GM19452 (cell line): Measurements from ENCODE around the gene TDRD7.
"Not testable (repeated sequence)": the region's sequence is repeated elsewhere in the genome, so short reads cannot be mapped to it uniquely, and the experiment has no call there.

Experiments used
- ATAC-seq: cut with Tn5 transposase; IDR thresholded peaks from one replicate; pipeline ENCODE4 v1.9.1; 2021; ENCODE audit not compliant: unreplicated experiment

The TDRD7 gene

DNA sequence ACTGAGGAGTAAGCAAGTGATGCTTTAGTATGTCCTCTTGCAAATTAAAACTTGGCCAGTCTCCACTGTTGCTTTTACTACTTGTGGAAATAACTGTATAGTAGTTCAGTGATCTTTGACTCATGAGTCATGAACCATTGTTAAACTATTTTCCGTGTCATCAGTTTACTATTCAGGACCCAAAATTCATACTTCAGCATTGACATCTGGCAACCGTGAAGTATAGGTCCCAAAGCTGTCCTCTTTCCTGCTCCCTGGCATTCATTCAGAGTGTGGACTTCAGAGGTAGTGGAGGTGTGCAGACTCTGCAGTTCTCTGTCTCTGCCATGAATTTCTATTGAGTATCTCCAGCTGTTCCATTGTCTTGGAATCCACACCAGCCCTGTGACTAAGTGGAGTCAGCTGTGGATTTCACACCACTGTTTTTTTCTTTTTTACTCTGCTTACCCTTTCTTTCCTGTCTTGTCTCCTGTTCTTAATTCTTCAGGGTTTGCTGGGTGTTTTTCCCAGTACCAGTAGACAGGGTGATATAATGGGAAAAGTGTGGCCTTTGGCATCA lies 7.5 kb downstream of the TDRD7 start:
- ATAC-seq = no peak

DNA sequence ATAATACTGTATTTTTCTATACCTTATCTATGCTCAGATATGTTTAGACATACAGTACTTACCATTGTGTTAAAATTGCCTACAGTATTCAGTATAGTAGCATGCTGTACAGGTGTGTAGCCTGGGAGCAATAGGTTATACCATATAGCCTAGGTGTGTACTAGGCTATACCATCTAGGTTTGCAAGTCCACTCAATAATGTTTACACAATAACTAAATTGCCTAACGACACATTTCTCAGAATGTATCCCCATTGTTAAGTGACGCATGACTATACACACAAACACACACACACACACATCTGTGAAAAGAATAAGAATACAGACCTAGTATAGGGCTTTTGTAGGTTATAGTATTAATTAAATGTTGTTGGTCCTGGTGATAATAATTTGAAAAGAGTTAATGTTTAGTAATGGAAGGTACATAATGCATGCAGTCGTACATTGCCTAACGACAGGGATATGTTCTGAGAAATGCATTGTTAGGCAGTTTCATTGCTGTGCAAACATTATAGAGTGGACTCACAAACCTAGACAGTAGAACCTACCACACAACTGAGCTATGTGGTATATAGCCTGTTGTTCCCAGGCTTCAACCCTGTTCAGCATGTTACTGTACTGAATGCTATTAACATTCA lies 13.6 kb downstream of the TDRD7 start:
- no peak for ATAC-seq

DNA sequence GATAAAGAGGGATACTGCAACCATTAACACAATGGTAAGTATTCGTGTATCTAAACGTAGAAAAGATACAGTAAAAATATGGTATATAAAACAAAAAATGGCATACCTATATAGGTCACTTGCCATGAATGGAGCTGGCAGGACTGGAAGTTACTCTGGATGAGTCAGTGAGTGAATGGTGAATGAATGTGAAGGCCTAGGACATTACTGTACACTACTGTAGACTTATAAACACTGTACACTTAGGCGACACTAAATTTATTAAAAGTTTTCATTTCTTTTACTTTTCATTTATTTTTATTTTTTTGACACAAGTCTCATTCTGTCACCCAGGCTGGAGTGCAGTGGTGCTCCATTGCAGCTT lies 14.1 kb downstream of the TDRD7 start:
- no peak for ATAC-seq

DNA sequence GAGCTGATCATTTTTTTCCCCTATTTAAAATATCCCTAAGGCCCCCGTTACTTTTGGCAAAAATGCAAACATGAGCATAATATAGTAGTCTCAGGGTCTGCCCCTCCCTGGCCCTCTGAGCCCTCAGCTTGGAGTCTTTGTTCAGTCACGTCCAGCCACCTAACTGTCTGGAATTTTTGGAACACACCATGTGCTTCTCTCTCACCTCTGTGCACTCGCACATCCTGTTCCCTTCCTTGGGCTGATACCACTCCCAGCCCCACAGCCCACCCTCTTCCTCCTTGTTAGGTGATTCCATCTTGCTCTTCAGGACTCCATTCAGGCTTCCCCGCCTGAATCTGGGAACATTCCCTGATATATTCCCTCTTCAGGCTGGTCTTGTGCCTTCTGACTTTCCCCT lies 16.0 kb downstream of the TDRD7 start:
- no peak for ATAC-seq

DNA sequence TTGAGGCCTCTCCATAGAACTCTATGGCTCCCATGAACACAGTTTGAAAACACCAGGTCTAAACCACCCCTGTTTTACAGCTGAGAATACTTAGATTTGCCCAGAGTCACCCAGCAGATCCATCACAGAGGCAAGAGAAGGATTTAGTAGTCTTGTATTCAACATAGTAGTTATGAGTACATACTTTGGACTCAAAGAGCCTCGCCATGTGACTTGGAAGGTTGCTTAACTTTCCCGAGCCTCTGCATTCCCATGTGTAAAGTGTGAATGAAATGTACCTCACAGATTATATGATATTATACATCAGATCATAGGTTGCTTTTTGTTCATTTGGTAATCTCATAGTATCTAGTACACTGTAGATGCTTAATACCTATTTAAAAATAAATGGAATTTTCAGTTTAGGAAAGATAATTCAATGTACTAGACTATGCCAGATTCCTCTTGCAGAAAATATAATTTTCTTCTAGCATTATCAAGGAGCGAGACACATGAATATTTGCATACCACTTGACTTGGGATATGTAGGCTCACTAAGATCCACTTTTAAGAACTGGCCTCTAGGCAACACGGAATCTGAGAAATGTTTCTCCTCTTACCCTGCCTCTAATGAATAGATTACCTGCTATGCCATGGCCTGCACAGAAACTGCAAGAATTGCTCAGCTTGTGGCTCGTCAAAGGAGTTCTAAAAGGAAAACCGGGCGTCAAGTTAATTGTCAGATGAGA lies 18.6 kb downstream of the TDRD7 start:
- no peak for ATAC-seq

DNA sequence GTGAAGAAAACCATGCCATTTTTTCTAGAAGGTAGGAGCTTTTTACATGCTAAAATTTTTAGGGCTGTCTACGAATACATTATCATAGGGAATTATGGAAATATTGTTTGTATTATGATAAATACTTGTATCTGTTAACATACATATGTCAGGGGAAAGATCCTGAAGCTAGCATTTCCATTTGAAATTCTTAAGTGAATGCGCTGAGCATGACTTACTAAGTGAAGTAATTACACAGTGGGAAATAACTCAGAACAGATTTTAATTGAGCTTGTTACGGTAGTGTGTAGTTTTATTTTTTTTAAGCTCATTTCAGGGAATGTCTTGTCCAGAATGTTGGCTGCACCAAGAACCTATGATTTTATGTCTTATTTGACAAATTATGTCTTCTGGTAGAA lies 19.1 kb downstream of the TDRD7 start:
- no peak for ATAC-seq

DNA sequence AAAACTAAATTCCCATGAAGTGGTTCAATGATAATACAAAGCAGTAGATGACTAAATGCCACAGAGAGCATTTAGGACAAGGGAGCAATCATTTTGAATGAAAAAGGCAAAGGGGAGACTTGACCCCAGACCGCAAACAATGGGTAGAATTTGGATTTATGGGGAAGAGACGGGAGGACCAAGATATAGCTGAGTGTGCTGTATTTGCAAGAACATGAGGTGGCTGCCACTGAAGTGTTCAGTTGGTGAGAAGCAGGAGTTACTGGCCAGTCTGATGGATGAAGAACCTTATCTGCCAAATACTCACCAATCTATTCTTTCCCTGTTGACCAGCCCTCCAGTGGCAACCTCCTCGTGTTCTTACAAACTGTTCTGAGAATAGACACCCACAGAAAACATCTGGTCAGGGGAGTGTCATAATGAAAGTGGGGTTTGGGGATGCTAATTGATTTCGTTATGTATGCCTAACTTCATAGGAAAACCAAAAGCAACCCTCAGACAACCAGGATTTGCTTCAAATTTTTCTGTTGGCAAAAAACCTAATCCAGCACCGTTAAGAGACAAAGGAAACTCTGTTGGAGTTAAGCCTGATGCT lies 19.8 kb downstream of the TDRD7 start:
- no peak for ATAC-seq

DNA sequence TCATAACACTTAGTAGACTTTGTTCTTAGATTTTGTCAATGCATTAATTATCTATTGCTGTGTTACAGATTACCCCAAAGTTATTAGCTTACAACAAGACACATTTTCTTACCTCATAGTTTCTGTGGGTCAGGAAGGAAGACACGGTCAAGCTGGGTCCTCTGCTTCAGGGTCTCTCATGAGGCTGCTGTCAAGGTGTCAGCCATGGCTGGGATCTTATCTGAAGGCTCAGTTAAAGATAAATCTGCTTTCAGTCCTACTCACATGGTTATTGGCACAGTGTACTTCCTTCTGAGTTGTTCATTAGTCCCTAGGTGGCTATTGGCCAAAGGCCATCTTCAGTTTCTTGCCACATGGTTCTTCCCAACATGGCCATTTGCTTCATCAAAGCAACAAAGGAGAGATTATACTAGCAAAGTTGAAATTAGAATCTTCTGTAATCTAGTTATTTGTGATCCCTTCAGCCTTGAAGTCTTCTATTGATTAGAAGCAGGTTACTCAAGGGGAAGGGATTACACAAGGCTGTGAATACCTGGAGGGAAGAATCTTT lies 25.2 kb downstream of the TDRD7 start:
- no peak for ATAC-seq

DNA sequence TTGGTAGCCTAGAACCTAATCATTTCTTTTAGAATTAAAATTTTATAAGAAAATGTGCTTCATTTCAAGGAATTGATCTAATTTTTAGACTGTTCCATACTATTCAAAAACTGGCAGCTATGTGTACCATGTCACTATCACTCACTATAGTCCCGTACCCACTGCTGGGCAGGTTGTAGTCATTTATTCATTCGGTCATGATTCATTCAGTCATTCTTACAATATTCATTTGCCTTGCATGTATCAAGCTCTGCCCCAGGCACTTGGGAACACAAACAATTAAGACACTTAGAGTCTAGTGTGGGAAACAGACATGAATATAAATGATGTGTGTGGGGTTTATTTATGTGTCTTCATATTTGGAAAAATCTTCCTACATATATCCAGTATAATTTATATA lies 26.4 kb downstream of the TDRD7 start:
- no peak for ATAC-seq

DNA sequence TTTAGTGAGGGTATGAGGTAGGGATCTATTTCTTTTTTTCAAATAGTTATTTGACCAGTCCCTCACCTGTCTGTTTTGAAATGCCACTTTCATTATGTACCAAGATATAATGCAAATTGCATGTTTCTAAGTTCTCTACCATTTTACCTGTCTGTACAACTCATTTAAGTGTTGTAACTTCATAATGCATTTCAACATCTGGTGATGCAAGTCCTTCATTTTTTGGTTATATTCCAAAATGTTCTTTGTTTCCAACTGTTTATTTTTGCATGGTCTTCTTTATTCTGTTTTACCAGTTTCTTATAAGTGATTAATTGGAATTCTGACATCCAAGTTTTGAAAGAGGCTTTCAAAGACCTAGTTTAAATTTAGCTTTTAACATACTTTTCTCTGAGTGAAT lies 26.8 kb downstream of the TDRD7 start:
- no peak for ATAC-seq

DNA sequence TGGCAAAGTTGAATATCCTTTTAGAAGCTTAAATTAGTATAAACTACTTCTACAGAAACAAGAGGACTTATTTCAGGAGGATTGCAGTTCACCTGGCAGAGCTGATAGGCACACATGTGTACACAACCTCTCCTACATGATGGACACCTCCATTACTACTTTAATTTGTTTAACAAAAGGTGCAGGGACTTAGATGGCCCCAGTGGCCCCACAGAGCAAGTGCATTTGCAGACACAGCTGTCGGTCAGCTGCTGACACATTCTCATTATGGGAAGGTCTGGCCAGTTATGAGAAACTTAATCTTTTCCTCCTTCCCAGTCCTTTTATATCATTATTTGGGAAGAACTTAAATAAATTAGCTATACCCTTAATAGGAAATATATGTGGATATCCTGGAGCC lies 28.3 kb downstream of the TDRD7 start:
- no peak for ATAC-seq

DNA sequence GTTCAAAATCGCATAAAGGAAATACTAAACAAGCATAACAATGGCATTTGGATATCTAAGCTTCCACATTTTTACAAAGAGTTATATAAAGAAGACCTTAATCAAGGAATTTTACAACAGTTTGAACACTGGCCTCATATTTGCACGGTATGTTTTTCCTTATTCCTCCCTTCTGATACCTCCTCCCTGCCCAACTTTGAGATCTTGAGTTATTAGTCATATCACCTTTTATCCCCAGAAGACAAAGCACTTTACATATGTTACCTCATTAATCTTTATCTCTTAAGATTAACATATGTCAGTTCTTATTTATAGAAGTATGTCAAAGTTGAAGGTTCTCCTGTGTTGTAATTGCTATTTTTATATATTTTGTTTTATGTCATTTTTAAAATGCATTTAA lies 29.8 kb downstream of the TDRD7 start:
- ATAC-seq = no peak

DNA sequence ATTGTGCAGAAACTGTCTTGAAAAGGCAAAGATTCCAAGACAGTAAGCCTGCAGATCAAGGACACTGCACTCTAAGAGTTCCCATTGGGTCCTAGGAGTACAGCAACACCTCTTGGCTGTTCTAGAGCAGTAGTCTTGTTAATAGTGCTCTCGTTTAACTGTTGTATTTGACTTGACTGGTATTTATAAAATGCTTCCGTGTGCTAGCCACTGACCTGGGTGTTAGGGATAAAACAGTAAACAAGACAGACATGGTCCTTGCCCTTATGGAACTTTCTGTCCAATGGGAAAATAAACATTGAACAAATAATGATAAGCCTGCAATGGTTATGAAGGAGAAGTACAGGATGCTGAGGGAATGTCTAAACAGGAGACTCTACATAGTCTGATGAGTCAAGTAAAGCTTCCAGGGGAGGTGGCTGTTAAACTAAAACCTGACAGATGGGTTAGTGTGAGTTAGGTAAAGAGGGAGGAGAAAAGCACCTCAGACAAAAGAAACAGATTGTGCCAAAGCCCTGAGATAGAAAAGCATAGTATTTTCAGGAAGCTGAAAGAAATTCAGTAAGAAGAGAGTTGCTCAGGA lies 33.3 kb downstream of the TDRD7 start:
- no peak for ATAC-seq

DNA sequence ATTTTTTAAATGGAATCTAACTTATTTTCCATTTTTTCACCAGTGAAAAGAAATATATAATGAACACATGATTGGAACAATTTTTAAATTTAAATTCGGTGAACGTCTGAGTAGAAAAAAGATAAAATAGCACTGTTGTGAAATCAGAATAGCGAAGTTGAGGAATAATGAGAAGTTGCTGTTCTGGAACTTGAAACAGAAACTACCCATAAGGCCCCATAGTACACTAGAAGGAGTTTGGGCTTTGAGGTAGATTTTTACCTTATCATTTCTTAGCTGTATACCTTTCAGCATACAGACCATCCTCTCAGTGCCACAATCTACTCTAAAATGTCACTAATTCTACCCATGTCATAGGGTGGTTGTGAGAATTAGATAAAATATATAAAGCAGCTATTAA lies 35.1 kb downstream of the TDRD7 start:
- no peak for ATAC-seq

DNA sequence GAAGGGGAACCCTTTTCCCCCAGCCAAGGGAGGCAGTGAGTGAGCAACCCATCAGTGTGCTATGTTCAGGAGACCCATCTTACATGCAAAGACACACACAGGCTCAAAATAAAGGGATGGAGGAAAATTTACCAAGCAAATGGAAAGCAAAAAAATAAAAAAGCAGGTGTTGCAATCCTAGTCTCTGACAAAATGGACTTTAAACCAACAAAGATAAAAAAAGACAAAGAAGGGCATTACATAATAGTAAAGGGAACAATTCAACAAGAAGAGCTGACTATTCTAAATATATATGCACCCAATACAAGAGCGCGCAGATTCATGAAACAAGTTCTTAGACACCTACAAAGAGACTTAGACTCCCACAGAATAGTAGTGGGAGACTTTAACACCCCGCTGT lies 41.7 kb downstream of the TDRD7 start:
- not testable (repeated sequence) for ATAC-seq

DNA sequence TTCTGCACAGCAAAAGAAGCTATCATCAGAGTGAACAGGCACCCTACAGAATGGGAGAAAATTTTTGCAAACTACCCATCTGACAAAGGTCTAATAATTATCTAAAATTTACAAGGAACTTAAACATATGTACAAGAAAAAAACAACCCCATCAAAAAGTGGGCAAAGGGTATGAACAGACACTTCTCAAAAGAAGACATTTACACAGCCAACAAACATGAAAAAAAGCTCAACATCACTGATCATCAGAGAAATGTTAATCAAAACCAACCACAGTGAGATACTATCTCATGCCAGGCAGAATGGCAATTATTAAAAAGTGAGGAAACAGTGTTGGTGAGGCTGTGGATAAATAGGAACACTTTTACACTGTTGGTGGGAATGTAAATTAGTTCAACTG lies 44.9 kb downstream of the TDRD7 start:
- ATAC-seq = not testable (repeated sequence)

DNA sequence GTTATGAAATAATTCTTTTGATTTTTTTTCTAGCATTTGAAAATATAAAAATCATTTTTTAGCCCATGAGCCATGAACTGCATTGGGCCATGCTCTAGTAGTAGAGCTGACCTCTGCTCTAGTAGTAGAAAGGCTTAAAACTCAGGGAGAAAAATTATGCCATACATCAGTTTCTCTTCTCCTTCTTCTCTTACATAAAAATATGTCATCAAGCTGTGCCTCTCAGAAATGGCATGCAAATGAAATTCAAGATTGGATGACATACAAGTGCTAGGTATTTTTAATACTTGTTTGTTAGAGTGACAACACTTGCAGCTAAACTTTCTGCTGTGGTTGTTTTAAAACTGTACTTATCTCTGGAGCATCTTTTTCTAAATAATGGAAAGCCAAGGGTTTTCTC lies 47.4 kb downstream of the TDRD7 start:
- no peak for ATAC-seq

DNA sequence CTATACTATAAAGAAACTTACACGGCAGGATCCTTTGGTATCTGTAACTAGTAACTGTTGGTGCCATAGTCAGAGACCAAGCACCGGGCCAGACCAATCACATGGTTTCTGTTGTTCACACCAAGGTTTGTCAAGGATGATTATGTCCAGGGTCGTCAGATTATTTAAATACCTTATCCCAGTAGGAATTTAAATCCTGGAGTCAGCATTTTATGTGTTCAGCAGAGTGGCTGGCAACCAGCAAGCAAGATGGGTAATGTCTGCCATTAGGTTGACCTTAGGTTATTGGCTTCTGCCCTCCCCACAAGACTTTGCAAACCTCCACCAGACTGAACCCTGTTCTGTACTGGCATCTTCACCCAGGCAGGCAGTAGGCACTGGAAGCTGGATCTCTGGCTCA lies 50.3 kb downstream of the TDRD7 start:
- no peak for ATAC-seq

DNA sequence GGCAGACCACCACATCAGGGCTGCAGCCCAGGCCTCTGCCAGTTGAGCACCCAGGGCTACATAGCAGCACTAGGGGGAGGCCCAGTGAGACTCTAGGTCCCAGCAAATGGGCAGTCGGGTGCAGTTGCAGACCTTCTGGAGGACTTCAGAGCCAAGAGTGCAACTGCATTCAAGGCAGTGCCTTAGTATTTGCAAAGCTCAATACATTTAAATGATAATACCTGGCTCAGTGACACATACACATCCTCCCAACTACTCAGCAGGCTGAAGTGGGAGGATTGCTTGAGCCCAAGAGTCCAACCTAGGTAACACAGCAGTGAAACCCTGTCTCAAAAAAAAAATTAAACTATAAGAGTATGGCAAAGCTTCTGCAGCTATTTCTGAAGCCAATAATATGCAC lies 51.0 kb downstream of the TDRD7 start:
- ATAC-seq = no peak

DNA sequence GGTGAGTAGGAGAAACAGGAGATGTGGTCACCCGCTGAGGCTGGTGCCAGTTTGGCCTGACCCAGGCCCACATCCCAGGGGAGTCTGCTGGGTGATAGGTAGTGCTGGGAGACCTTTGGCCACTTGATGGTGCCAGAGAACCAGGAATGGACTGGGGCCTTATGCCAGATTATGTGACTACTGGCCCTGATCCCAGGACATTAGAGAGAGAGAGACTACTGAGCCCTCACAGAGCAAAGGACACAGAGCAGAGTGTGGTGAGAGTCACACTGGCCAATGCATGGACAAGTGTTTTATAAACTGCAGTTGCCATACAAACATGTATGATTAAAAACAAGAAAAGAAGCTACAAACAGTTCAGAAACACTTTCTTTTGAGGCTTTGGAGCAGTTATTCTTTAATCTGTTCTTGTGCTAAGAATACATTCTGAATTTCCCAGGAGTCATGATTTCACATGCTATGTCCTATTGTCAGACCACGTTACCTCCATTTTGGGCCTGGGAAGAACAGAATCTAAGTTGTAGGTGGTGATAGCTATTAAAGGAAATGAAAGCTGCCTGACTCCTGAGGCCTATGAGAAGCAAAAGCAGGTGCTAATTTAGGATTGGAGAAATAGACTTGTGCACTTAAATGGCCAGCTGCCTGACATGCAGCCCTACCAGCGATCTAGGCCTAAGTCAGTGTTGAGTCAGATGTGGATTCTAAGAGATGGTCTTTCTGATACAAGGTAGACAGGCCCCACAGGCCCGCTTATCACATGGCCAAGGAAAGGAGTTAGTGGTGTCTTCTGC lies 57.0 kb downstream of the TDRD7 start:
- ATAC-seq = peak; percentile 75

DNA sequence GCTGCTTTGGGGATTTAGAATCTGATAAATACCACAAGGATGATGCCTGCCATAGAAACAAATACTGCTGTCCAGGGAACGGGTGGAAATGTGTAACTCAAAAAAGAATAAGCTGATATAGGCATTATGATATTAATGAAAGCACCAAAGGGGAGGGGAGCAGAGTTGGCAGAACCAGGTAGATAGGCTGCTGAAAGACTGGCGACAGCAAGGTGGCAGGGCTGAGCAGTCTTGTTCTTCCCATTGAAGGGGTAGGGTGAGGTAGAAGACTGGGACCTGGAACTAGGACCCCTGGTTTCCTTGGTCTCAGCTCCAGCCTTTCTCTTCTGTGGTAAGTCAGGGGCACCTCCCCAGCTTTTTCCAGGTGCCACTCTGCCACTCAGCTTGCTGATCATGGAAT lies 58.2 kb downstream of the TDRD7 start:
- ATAC-seq = no peak
